H9 (cell line): ENCODE data around the gene CD164. TPM values are rescaled to one million over a fixed set of nuclear protein-coding genes. Genes with fewer than 3 reads are reported as not detected.

Experiments used
- DNase-seq: peaks from one replicate; pipeline ENCODE4 v3.0.0-alpha.2; 2017
- H2AFZ ChIP-seq: one replicate; pipeline ENCODE4 v1.6.1; 2013; ENCODE audit warnings: mild to moderate bottlenecking, low read length, control low read depth, moderate library complexity
- H2AK5ac ChIP-seq: 2 replicates; pipeline ENCODE4 v1.6.1; 2013; ENCODE audit warnings: low read length, control low read depth, mixed read lengths; ENCODE audit not compliant: insufficient read length
- H2BK120ac ChIP-seq: one replicate; pipeline ENCODE4 v1.6.1; 2013; ENCODE audit warnings: low read depth, mild to moderate bottlenecking, low read length, control low read depth, inconsistent platforms; ENCODE audit not compliant: poor library complexity, severe bottlenecking
- H2BK12ac ChIP-seq: 2 replicates; pipeline ENCODE4 v1.6.1; 2013; ENCODE audit warnings: low read length, control low read depth, mixed read lengths, low read depth; ENCODE audit not compliant: insufficient read length
- H2BK15ac ChIP-seq: 2 replicates; pipeline ENCODE4 v1.6.1; 2013; ENCODE audit warnings: low read depth, low read length, control low read depth
- H2BK20ac ChIP-seq: one replicate; pipeline ENCODE4 v1.6.1; 2013; ENCODE audit warnings: low read depth, mild to moderate bottlenecking, low read length, control low read depth, inconsistent platforms; ENCODE audit not compliant: poor library complexity, severe bottlenecking
- H2BK5ac ChIP-seq: 2 replicates; pipeline ENCODE4 v1.6.1; 2013; ENCODE audit warnings: low read length, control low read depth, mixed read lengths; ENCODE audit not compliant: insufficient read length
- H3K14ac ChIP-seq: 2 replicates; pipeline ENCODE4 v1.6.1; 2013; ENCODE audit warnings: low read length, control low read depth; ENCODE audit not compliant: insufficient read depth
- H3K18ac ChIP-seq: 2 replicates; pipeline ENCODE4 v1.6.1; 2013; ENCODE audit warnings: low read depth, mild to moderate bottlenecking, mixed read lengths, low read length, control low read depth; ENCODE audit not compliant: insufficient read length
- H3K23ac ChIP-seq: 2 replicates; pipeline ENCODE4 v1.6.1; 2013; ENCODE audit warnings: low read length, control low read depth, mixed read lengths, low read depth; ENCODE audit not compliant: insufficient read length
- H3K23me2 ChIP-seq: 2 replicates; pipeline ENCODE4 v1.6.1; 2013; ENCODE audit warnings: low read depth, mild to moderate bottlenecking, mixed read lengths, low read length, control low read depth; ENCODE audit not compliant: insufficient read length, poor library complexity, severe bottlenecking
- H3K27ac ChIP-seq: 2 replicates; pipeline ENCODE4 v1.5.1; 2013; ENCODE audit warnings: low read length, control low read depth, mixed read lengths, low read depth; ENCODE audit not compliant: insufficient read length
- H3K27me3 ChIP-seq: 2 replicates; pipeline ENCODE4 v1.6.1; 2013; ENCODE audit warnings: low read length, control low read depth, inconsistent platforms; ENCODE audit not compliant: insufficient read depth
- H3K4ac ChIP-seq: 2 replicates; pipeline ENCODE4 v1.6.1; 2013; ENCODE audit warnings: low read depth, mild to moderate bottlenecking, control low read depth, inconsistent platforms, low read length, moderate library complexity
- H3K4me1 ChIP-seq: 2 replicates; pipeline ENCODE4 v1.6.1; 2013; ENCODE audit warnings: low read length, control low read depth, inconsistent platforms; ENCODE audit not compliant: insufficient read depth
- H3K4me2 ChIP-seq: 2 replicates; pipeline ENCODE4 v1.6.1; 2013; ENCODE audit warnings: low read length, control low read depth, mixed read lengths; ENCODE audit not compliant: insufficient read length, insufficient read depth
- H3K56ac ChIP-seq: 2 replicates; pipeline ENCODE4 v1.6.1; 2013; ENCODE audit warnings: low read depth, mild to moderate bottlenecking, mixed read lengths, low read length, control low read depth; ENCODE audit not compliant: insufficient read length
- H3K79me1 ChIP-seq: 2 replicates; pipeline ENCODE4 v1.6.1; 2013; ENCODE audit warnings: low read depth, mild to moderate bottlenecking, moderate library complexity, low read length, control low read depth, inconsistent platforms; ENCODE audit not compliant: insufficient read depth, poor library complexity, severe bottlenecking
- H3K79me2 ChIP-seq: 2 replicates; pipeline ENCODE4 v1.6.1; 2013; ENCODE audit warnings: low read length, control low read depth, inconsistent platforms; ENCODE audit not compliant: insufficient read depth
- H3K9ac ChIP-seq: 2 replicates; pipeline ENCODE4 v1.6.1; 2013; ENCODE audit warnings: low read length, control low read depth, mixed read lengths; ENCODE audit not compliant: insufficient read length; ENCODE audit errors: extremely low read depth
- H3K9me3 ChIP-seq: one replicate; pipeline ENCODE4 v1.6.1; 2013; ENCODE audit warnings: low read depth, low read length, inconsistent platforms; ENCODE audit not compliant: control insufficient read depth
- H3T11ph ChIP-seq: one replicate; pipeline ENCODE4 v1.6.1; 2013; ENCODE audit warnings: mild to moderate bottlenecking, low read length, control low read depth, inconsistent platforms
- H4K20me1 ChIP-seq: one replicate; pipeline ENCODE4 v1.6.1; 2013; ENCODE audit not compliant: control insufficient read depth, insufficient read length, insufficient read depth
- H4K5ac ChIP-seq: 2 replicates; pipeline ENCODE4 v1.6.1; 2013; ENCODE audit warnings: low read depth, mild to moderate bottlenecking, mixed read lengths, low read length, control low read depth; ENCODE audit not compliant: insufficient read length
- H4K8ac ChIP-seq: replicated peaks from 2 replicates; pipeline ENCODE4 v1.6.1; 2013; ENCODE audit warnings: low read length, control low read depth, mixed read lengths, low read depth; ENCODE audit not compliant: insufficient read length
- H4K91ac ChIP-seq: 2 replicates; pipeline ENCODE4 v1.6.1; 2013; ENCODE audit warnings: low read depth, mild to moderate bottlenecking, moderate library complexity, mixed read lengths, low read length, control low read depth; ENCODE audit not compliant: insufficient read length
- H3K27ac Mint-ChIP-seq, 3 experiments: 2 replicates in 2 of 3; 3 replicates in 1 of 3; pipeline ENCODE4 v1.8.0; 2020 to 2021; ENCODE audit warnings: mixed read lengths in 3 of 3, mild to moderate bottlenecking in 1 of 3, moderate library complexity in 1 of 3
- H3K27me3 Mint-ChIP-seq: 2 replicates; pipeline ENCODE4 v1.8.0; 2021; ENCODE audit warnings: low read depth, mild to moderate bottlenecking, moderate library complexity, mixed read lengths
- H3K36me3 Mint-ChIP-seq, 3 experiments: 2 replicates in 2 of 3; 3 replicates in 1 of 3; pipeline ENCODE4 v1.8.0; 2020 to 2021; ENCODE audit warnings: low read depth in 3 of 3, mixed read lengths in 3 of 3; ENCODE audit not compliant: insufficient read depth in 1 of 3
- H3K4me1 Mint-ChIP-seq, 2 experiments: 2 replicates each; pipeline ENCODE4 v1.8.0; 2020; ENCODE audit warnings: mixed read lengths in 2 of 2
- H3K4me3 Mint-ChIP-seq, 2 experiments: 2 replicates in 1 of 2; 3 replicates in 1 of 2; pipeline ENCODE4 v1.8.0; 2020 to 2021; ENCODE audit warnings: mild to moderate bottlenecking in 2 of 2, mixed read lengths in 2 of 2, moderate library complexity in 1 of 2
- H3K9me3 Mint-ChIP-seq, 2 experiments: 2 replicates in 1 of 2; 3 replicates in 1 of 2; pipeline ENCODE4 v1.8.0; 2020; ENCODE audit warnings: mild to moderate bottlenecking in 2 of 2, mixed read lengths in 2 of 2, moderate library complexity in 1 of 2
- CTCF ChIP-seq: fragments of 200-600 bp; sonication (generic); conservative IDR thresholded peaks from 3 replicates; pipeline ENCODE4 v1.8.0; 2021; ENCODE audit warnings: antibody characterized with exemption, mild to moderate bottlenecking
- WGBS: extraction: QIAGEN DNeasy Blood & Tissue Kit; methylation state at CpG from one replicate; pipeline ENCODE4 v1.1.7; 2013; ENCODE audit warnings: missing lambda C conversion rate, low lambda C conversion rate, mixed read lengths; ENCODE audit not compliant: insufficient read length; ENCODE audit errors: extremely low coverage; 5-methylcytosine and 5-hydroxymethylcytosine counted together
- total RNA-seq: library from RNA; stranded (reverse); gene quantifications from 2 replicates; pipeline ENCODE4 v1.2.1, GENCODE V29; 2021

CD164 gene
- total RNA-seq, 1 experiment from 2014 or later, result 130 TPM

DNA sequence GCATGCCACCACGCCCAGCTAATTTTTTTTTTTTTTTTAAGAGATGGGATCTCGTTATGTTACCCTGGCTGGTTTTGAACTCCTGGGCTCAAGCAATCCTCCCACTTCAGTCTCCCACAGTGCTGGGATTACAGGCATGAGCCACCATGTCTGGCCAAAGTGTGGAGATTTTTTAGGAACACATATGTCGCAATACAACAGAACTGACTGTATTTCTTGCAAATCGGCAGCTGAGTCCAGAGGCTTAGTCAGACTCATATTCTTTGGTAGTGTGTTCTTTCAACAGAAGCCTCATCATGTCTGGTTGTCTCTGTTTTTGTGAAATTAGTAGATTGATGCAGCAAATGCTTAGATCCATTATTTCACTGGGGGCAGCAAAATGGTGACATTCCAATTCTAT lies 23.9 kb upstream of the CD164 start:
- Histone ChIP-seq H4K91ac (no peak overlapping the region), H3K23me2 (no peaks in the 10 kb centered on the region), H3K27ac (no peak overlapping the region), H3K56ac (no peak overlapping the region), H4K8ac (no peak overlapping the region), H3K9ac (no peak overlapping the region), H3K79me1 (no peaks in the 10 kb centered on the region), H3K9me3 (no peaks in the 10 kb centered on the region), H2BK120ac (no peak overlapping the region), H3K27me3 (no peaks in the 10 kb centered on the region), H2BK12ac (no peak overlapping the region), H3K4me1 (no peaks in the 10 kb centered on the region), H3K14ac (no peak overlapping the region), H2BK20ac (no peak overlapping the region), H2BK5ac (no peak overlapping the region), H3K79me2 (no peaks in the 10 kb centered on the region), H2AFZ (no peak overlapping the region), H3T11ph (no peak overlapping the region), H4K5ac (no peak overlapping the region), H3K18ac (no peak overlapping the region), H3K4ac (no peak overlapping the region), H2AK5ac (no peak overlapping the region), H3K23ac (no peak overlapping the region), H3K4me2 (no peak overlapping the region), H4K20me1 (no peaks in the 10 kb centered on the region), H2BK15ac (no peak overlapping the region)
- Mint-ChIP-seq H3K36me3 (no peaks in the 10 kb centered on the region), H3K27me3 (no peaks in the 10 kb centered on the region), H3K27ac (no peak overlapping the region), H3K9me3 (no peaks in the 10 kb centered on the region), H3K4me1 (no peaks in the 10 kb centered on the region), H3K4me3 (no peak overlapping the region)
- TF ChIP-seq CTCF, result no peak
- DNase-seq, result no peak
- no CpG with 5 or more reads among the region's 4 CpGs for WGBS
